Hematopoietic multipotent progenitor cell treated with erythropoietin and hydrocortisone succinate and interleukin-3 and kit ligand, for 15 days (in vitro differentiated cells): ENCODE measurements around the gene ARAP1.

Experiments used
- DNase-seq: peaks from one replicate; pipeline ENCODE4 v3.0.0-alpha.2; 2015; ENCODE audit warnings: low spot score

The ARAP1 gene

DNA sequence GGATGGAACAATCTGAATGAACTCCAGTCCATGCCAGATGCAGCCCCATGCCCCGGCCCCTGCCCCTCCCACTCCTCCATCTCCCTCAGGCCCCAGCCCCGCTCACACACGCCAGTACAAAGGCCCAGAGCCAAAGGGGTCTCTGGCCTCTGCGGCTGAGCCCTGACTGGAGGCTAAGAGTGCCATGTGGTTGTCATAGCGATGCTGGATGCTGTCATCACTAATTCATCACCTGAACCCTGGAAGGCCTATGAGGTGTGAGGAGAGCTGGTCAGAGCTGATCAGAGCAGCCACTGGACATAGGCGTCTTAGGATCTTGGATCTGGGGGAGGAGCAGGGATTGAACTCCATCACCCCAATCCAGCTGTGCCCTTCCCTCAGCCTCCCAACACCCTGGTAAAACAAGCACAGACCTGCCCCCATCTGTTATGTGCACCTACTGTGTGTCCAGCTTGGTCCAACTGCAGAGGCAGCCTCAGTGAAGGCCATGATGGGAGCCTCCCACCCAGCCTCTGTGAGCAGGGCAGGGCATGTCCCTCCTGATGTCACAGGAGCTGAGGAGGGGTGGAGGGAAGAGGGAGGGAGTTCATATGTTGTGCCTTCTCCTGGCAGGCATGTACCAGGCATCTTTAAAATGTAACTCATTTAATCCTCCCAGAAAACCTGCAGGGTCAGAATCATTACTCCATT is 94.7 kb downstream of the ARAP1 start:
- no peak for DNase-seq

DNA sequence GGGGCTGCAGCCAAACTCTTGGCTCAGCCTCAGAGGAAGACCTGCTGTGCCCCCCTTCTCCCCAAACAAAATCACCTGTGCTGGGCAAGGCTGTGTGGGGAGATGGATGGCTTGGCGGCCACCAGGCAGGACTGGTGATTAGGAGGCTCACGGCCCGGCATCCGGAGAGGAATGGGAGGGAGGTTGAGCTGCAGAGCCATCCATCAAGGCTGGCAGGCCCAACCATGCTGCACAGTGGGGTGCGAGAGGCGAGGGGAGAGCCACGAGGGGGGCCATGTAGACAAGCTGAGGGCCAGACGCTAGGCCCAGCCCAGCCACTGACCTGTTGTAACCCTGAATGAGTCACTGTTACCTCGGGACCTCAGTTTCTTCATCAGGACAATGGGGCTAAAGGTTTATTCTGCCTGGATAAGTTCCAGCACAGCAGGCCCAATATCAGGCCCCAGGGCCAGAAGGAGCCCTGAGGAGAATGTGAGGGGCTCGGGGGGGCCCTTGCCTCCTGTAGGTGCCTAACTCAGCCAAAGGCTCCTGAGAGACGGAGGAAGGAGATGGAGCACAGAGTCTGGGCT is 96.2 kb downstream of the ARAP1 start:
- no peak for DNase-seq

DNA sequence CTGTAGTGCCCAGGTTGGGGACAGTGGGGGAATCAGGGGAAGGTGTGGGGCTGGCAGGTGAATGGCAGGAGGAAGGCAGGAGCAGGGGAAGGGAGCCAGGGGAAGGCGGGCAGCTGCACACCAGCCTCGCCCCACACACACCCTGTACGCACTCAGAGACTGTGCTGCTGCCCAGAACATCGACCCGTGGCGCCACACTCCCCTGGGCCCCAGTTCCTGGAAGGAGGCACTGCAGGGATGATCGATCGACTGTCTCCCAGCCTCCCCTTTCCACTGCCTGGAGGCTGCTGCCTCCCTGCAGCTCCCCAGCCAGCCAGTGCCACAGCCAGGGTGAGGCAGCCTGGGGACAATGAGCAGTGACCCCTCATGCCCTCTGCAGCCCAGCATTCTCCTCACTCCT is 97.2 kb downstream of the ARAP1 start:
- DNase-seq: no peak

DNA sequence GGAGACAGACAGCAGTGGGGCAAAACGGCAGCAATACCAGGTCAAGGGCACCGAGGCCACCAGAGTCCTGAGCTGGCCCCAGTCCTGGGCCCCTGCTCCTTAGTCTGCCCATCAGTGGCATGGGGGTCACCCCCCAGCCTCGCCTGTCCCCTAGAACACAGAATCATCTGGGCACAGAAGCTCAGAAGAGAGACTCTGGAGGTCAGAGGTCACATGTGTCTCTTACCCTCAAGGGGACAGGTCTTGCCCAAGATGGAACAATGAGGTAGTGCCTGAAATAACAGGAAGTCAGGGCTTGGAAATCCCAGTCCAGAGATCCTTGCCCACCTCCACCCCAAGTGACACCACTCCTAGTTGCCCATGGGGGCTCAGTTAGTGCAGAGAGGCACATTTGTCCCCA is 98.6 kb downstream of the ARAP1 start:
- no peak for DNase-seq

DNA sequence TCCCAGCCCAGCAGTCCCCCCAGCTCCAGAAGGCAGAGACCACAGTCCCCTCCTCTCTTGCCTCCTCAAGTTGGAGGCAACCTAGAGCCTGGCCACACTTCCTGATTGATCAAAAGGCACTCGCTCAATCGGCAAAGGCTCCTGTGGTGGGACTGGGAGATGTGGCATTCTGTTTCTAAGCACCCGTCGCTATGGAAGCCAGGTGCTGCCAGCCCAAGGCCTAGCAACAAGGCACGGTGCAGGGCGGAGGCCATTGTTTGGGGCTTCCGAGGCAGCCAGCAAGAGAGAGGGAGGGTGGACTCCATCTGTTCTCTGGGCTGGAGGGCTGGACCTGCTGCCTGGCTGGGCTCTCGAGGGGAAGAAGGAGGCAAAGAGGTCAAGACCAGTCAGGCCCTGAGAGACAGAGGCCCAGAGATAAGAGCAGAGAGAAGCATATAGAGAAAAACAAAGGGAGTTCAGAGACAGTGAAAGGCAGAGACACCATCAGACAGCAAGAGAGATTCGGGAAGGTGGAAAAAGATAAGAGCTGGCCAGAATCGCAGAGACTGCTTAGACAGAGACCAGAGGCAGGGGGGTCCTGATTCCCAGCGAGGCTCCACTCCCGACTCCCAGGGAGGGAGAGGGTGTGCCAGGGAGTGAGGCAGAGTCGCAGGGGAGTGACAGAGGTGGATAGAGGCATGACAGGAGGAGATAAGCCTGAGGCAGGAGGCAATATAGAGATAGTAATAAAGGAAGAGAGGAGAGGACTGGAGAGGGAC is 99.2 kb downstream of the ARAP1 start:
- DNase-seq: no peak

DNA sequence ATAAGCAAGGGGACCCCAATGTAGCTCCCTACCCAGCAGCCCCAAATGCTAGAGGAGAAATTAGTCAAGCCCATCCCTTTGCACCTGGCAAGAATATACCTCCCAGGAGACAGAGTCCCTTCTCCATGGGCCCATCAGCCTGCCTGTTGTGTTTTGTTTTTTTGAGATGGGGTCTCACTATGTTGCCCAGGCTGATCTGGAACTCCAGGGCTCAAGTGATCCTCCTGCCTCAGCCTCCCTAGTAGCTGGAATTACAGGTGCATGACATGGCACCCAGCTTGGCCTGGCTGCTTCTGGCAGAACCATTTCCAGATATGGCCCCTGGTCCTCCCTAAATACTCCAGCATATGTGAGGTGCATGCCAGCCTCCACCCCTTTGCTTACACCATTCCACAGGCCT is 100.1 kb downstream of the ARAP1 start:
- DNase-seq: no peak

DNA sequence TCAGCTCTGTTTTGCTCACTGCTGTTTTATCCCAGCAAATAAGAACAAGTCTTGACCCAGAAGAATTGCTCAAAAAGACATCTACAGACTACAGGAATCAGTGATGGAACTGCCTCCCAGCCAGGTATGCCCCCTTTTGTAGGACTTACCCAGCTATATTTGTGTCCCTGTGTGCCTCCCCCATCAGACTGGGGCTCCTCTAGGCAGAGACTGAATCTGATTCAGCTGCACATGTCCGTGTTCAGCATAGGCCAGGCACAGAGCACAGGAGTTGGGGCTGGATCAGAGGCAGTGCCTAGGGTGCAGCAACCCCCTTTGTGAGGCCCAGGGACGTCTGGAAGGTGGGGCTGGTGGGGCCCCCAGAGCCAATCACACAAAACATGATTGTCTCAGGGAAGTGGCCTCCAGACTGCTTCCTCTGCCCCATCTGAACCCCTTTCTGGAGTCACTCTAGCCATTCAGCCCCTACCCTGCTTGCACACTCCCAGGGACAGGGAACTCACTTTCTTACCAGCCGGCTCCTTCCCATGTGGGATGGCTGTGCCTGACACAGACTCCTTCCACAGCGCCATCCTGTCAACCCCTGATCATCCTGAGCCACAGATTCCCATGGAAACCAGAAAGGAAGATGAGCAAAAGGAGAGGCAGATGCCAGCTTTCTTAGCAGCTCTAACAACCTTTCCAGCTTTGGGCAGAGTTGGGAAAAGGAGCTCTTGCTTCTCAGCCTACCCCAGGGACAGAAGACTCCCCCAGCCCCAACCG is 102.8 kb downstream of the ARAP1 start:
- no peak for DNase-seq

DNA sequence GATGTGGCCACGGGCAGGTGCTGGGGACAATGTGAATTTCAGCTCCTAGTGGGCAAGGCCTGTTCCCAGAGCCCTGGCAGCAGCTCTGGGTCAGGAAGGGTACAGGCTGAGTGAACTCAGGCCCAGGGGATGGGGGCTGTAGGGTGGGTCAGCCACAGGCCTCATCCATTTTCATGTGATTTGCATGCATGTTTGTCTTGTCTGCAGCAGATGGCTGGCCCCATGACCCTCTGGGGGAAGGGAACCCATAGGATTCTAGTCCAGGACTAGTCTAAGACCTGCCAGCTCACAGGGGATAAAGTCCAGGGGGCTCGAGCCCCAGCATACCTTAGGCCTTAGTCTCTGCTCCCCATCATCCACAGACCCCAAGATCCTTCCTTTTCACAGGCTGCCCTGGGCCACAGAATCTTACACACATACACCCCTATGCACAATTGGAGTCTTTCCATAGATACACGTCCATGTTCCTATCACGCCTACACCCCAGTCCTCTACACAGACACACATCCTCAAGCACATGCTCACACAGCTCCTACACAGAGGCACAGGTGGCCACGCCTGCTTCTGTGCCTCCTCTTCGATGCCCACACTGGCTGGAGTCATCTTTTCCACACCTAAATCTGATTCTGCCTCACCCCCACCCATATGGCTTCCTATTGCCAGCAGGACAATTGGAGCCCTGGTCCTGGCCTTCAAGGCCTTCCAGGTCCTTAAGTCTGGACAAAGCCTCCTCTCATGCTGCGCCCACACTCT is 103.6 kb downstream of the ARAP1 start:
- DNase-seq: no peak

DNA sequence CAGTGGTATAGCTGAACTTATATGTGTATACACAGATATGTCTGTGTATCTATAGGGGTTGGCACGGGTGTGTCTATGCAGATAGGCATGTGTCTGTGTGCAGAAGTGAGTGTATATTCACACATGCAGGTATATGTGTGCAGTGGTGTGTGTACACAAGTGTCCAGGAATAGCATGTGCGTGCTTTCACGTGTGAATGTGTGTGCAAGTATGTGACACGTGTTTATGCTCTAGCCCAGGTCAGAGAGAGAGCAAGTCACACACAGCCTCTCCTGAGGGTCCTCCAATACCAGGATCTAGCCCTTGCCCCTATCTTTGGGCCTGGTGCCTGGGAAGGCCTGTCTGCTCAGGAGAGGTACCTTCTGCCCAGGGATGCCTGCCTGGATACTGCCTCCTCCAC is 104.3 kb downstream of the ARAP1 start:
- DNase-seq: no peak

DNA sequence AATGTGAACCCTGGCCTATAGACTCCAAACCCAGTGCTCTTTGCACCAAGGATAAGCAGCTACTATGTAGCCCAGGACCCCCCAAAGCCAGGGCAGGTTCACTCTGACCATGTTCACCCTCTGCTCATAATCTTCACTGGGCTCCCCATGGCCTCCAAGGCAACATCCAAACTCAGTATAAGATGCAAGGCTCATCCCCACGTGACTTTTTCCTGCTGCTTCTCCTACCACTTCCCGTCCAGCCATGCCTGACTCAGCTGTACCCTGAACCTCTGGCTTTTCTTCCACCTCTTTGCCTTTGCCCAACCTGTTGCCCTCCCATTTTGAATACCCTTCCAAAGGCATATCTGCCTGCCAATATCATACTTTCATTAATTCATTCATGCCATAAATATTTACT is 105.7 kb downstream of the ARAP1 start:
- DNase-seq: no peak

DNA sequence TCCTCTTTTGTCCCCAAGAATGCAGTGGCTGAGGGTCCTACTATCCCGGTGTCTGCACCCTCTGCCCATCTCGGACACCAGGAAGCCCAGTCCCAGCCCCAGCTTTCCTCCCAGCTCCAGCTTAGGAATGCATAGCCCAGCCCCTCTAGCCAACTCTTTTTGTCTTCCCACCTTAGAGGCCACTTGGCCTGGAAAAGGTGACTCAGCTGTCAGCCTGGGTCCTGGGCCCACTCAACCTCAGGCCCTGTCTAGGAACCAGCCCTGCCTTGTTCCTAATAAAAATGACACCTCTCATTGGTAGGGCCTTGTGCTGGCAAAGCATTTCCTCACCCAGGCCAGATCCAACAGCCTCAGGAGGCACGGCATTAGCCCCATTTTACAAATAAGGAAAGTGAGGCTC is 106.2 kb downstream of the ARAP1 start:
- no peak for DNase-seq

DNA sequence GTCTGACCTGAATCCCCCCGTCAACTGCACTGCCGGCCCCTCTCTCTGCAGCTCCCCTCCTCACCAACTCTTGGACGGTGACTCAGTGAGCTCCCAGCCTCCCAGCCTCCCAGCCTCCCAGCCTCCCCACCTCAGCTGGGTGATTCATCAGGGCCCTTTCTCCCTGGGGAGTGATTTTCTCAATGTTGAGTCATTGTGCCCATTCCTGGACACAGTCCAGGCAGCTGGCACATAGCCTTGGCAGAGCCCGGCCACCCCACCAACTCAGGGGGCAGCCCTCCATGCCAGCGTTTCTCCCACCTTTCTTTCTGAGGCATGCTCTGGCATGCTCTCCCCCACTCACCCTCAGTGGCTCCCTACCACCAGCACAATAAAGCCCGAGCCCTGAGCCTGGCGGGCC is 108.7 kb downstream of the ARAP1 start:
- DNase-seq: no peak

DNA sequence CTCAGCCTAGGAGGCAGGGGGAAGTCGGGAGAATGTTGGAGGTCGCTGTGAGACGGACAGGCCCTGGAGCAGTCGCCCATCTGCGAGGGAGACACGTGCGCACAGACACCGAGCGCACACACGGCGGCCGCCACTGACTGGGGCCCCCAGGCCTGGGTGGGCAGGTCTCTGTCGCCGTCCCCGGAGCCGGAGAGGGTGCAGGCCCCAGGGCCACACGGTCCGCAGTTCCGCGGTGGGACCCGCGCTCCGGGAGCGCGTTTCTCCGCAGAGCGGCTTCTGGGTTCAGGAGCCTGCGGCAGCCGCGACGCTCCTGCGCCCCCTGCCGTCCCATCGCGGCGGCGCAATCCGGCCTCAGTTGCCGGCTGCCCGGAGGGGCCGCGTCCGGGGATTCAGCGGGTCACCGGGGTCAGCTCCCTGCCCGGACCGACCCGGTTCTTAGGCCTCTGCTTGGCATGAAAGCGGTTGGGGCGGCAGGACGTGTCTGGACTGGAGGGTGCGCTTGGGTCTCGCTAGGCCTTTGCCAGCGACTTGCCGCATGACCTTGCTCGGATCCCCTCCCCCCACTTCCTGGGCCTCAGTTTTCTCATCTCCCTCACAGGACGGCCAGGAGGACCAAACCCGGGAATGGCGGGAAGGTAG is 109.2 kb downstream of the ARAP1 start:
- DNase-seq: peak; percentile 49

DNA sequence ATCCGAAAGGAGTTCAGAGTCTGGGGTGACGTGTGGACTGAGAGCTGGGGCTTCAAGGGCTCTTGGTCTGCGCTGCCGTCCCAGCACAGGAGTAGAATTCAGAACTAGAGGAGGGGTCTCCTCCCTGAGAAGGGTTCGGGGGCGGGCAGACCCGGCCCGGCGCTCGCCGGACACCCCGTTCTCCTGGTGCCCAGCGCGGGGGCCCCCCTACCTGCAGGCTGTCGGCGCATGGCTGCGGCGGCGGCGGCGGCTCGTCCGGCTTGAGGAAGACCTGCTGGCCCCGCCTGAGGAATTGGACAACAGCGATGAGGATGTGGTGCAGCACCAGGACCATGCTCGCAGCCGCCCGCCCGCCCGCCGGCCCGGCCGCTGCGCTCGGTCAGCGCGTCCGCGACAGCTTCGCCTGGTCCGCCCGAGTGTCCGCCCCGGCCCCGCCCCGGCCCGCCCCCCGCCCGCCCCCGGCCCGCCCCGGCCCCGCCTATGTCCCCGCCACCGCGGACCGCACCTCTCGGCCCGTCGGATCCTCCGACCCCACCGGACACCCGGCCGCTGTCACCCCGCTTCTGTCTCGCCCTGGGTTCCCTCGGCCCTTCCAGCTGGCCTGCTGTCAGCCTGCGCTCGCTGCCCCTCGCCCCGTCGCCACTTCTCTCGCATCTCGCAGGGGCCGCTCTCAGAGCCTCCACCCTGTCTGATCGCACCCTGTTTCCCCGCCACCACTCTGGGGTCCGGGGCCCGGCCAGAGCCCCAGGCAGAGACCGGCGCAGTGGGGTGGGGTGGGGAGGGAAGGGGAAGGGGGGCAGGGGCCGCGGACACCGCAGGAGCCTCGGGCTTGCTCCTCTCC is 109.9 kb downstream of the ARAP1 start:
- no peak for DNase-seq

DNA sequence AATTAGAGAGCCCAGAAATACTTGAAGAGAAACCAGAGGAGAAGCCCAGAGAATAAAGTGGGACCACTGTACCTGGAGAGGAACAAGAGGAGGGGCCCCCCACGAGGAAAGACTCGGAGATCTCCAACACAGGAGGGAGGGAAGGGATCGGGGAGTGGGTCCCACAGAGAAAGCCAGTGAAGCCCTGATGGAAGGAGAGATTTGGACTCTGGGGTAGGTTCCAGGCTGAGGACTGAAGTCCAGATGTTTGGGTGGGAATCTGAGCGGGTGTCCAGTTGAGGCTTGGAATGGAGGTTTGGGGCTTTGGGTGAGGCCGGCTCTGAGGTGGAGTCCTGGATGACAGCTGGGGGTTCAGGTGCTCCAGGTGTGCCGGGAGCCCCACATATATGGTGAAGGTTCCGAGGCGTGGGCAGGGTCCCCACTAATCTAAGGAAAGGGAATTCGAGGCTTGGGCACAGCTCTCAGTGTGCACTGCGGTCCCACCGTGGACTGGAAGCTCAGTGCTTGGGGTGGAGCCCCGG is 110.6 kb downstream of the ARAP1 start:
- DNase-seq: no peak

DNA sequence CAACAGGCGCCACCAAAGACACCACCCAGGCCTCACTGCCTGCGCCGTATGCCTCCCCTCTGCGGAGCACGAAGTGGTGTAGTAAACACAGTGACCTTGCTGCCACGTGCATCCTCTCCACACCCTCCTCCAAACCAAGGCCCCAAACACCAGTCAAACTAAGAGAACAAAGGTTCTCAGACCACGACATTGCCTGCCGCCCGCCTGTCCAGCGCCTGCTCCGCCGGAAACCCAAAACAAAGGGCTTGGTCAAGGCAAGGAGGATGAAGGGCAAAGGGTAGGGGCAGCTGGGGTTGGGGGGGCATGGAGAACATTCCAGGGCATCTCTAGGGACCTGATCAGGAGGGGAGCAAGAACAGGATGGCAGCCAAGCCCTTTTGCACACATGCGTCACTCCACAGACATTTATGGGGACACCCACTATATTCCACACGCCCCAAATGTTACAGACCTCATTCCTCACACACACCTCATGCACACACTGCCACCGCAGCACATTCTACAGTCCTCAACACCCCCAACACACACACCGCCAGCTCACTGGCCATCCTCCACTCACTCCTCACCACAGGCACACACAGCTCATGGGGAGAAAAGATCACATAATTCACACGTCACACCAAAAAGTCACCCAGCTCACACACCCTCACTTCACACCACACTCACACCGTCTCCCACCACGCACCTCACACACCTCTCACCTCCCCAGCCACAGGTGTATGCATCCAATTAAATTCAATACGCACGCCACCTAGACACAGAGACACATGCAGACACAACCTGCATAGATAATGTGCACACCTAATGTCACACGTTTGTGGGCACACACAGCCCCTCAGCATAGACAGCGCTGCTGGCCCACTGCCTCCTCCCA is 112.5 kb downstream of the ARAP1 start:
- DNase-seq: no peak

DNA sequence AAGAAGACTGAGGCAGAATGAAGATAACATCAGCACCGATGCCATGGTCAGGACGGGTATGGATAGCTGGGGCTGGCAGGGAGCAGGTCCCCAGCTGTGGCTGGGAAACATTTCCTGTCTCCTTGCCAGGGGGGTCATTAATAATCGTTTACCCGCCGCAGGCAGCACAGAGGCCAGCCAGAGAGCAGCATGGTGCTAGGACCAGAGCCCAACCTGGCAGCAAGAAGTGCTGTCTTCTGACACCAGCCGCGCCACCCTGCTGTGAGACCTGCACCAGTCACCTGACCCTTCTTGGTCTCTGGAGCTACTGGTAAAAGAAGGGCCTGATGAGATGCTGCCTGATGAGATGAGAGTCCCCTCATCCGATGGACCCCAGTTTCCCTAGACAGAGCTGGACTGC is 114.3 kb downstream of the ARAP1 start:
- no peak for DNase-seq

DNA sequence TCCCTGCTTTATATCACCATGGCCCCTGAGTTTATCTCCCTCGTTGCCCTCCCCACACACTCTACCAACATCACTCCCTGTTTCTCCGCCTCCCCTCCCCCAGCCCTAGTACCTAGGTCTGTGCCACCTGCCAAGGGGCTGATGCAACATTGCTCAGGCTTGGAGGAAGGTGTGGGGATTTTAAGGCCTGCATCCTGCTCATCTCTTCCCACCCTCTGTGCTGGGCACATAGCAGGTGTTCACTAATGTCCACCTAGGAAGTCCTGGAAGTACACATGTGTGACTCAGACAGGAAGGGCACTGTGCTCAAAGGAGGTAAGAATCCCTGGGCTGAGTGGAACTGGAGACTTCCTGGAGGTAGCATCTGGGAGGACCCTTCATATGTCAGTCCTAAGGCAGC is 115.0 kb downstream of the ARAP1 start:
- no peak for DNase-seq

DNA sequence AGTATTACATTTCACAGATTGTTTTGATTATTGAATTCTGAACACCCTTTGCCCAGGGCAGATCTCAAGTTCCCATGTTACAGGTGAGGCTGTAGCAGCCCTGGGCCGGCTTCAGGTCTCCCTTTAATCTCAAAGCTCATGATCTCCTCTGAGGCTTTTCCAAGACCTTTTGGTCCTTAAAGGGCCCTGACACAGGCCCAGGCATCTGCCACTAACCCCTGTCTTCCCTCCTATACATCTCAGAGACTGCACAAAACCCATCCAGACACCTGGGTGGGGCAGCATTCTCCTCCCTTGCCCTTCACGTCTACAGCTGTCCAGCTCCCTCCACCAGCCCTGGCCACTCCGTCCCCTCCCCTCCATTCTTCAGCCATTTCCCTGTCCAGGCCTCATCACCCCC is 115.8 kb downstream of the ARAP1 start:
- no peak for DNase-seq
